ENCODE measurements around the gene ANKRD23.

- TF ChIP-seq FOXM1 (CRISPR knock-in tag; IDR thresholded peaks at IDR 0.05) (no peak), ZNF792 (CRISPR knock-in tag; IDR thresholded peaks at IDR 0.05) (no peak), RARA (CRISPR knock-in tag; IDR thresholded peaks at IDR 0.05) (no peak), GMEB1 (CRISPR knock-in tag; IDR thresholded peaks at IDR 0.05; ENCODE audit: borderline replicate concordance) (no peak), EZH2 (conservative IDR thresholded peaks at IDR 0.05; ENCODE audit: low read depth, low read length) (no peak), POLR2AphosphoS5 (IDR thresholded peaks at IDR 0.05; ENCODE audit: low read depth, low read length) (no peak), ZNF766 (CRISPR knock-in tag; IDR thresholded peaks at IDR 0.05; ENCODE audit: borderline replicate concordance) (no peak), ZBTB34 (CRISPR knock-in tag; IDR thresholded peaks at IDR 0.05) (no peak)
These were observed 1.2 kb downstream of the ANKRD23 start for GRCh38 chr2:96842600-96842999.

Data from HepG2 (cell line).